GM13976 (cell line): Measurements from ENCODE around the gene PRAMEF17.
"Not testable (repeated sequence)": the region's sequence is repeated elsewhere in the genome, so short reads cannot be mapped to it uniquely, and the experiment has no call there.

Source experiments
- DNase-seq: peaks from one replicate; pipeline ENCODE4 v3.0.0; 2012; ENCODE audit warnings: low spot score
- in situ Hi-C: fragments of 300-500 bp; cut with MboI; formaldehyde crosslinking; loops from one replicate; pipeline ENCODE4 v1.12.0; 2022; ENCODE audit warnings: low sequenced_read_pairs, mixed read lengths, inconsistent platforms; ENCODE audit not compliant: unreplicated experiment
- TF ChIP-seq, protein P1 (sequence below): IDR thresholded peaks from 2 replicates; pipeline ENCODE4 v1.5.1; 2012; ENCODE audit warnings: borderline replicate concordance, mild to moderate bottlenecking; ENCODE audit not compliant: insufficient read depth; ENCODE audit errors: extremely low read depth, missing control alignments, control extremely low read depth

The PRAMEF17 gene

DNA sequence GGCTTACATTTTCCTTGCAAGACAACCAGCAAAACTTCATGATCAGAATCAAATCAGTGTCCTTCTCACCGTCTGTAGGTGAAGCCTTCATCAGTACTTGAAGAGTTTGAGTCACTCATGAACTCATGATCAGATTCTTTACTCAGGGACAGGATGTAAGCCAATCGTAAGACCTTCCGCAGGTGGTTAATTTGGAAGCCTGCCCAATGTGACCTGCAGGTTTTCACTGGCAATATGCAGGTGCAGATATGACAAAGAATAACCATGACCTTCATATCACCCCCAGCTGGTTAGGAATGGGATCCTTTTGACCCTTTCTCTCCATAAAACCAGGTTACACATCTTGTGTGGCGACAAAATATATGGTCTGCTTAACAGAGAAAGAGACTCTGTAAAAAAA lies 18.4 kb downstream of the PRAMEF17 start:
- TF ChIP-seq, protein P1, sequence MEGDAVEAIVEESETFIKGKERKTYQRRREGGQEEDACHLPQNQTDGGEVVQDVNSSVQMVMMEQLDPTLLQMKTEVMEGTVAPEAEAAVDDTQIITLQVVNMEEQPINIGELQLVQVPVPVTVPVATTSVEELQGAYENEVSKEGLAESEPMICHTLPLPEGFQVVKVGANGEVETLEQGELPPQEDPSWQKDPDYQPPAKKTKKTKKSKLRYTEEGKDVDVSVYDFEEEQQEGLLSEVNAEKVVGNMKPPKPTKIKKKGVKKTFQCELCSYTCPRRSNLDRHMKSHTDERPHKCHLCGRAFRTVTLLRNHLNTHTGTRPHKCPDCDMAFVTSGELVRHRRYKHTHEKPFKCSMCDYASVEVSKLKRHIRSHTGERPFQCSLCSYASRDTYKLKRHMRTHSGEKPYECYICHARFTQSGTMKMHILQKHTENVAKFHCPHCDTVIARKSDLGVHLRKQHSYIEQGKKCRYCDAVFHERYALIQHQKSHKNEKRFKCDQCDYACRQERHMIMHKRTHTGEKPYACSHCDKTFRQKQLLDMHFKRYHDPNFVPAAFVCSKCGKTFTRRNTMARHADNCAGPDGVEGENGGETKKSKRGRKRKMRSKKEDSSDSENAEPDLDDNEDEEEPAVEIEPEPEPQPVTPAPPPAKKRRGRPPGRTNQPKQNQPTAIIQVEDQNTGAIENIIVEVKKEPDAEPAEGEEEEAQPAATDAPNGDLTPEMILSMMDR, result no peak
- in situ Hi-C loops, result no loop called here
- no peak for DNase-seq

DNA sequence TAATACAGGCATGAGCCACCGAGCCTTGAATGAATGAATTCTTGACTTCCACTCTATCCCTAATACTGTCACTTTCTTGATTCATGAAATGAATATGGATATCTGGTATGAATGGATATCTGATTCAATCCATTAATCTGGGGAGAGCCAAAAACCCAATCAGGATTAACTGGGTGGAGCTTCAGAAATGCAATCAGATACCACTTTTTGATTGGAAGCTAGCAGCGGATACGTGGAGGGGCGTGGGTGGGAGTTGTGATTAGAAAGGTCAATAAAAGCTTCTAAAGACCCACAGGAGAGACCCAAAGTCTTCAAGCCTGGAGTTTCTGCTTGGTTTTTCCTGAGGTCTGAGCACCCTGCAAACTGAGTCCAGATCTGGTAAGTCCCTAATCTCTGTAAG lies 20.7 kb downstream of the PRAMEF17 start, which contains the start of gene PRAMEF20:
PRAMEF20 (plus strand) TSS at position 301 of the 400 bp plus-strand sequence. CDS start 5,905 bp downstream, outside the sequence.
- DNase-seq, in situ Hi-C loops: not testable (repeated sequence)

DNA sequence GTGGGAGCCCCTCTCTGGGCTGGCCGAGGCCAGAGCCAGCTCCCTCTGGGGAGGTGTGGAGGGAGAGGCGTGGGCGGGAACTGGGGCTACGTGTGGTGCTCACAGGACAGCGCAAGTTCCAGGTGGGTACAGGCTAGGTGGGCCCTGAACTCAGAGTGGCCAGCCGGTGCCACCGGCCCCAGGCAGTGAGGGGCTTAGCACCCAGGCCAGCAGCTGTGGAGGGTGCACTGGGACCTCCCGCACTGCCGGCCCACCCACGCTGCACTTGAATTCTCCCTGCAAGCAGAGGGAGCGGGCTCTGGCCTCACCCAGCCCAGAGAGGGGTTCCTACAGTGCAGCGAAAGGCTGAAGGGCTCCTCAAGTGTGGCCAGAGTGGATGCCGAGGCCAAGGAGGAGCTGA lies 41.1 kb downstream of the PRAMEF17 start:
- in situ Hi-C loops, result no loop called here

DNA sequence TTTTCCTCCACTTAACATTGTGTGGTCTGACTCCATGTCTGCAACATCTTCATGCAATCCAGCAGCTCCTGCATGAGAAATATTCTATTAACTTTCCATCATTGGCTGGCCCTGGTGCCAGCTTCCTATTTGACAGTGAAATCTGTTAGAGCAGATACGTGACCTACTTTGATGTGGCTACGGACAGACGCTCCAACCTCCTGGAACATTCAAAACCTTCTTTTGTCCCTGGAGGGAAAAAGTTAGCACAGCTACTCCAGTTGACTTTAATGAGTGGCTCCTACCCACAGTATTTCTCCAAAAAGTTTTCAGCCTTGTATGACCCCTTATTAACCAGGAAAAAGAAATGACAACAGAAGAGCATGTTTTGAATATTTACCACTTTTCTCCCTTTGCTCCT lies 42.8 kb downstream of the PRAMEF17 start:
- in situ Hi-C loops, result no loop called here
- DNase-seq, result no peak
- TF ChIP-seq, protein P1, result no peak

More for the DNA sequence above, 41.1 kb downstream of the PRAMEF17 start:
- no peak for DNase-seq
- TF ChIP-seq, protein P1, result no peak

DNA sequence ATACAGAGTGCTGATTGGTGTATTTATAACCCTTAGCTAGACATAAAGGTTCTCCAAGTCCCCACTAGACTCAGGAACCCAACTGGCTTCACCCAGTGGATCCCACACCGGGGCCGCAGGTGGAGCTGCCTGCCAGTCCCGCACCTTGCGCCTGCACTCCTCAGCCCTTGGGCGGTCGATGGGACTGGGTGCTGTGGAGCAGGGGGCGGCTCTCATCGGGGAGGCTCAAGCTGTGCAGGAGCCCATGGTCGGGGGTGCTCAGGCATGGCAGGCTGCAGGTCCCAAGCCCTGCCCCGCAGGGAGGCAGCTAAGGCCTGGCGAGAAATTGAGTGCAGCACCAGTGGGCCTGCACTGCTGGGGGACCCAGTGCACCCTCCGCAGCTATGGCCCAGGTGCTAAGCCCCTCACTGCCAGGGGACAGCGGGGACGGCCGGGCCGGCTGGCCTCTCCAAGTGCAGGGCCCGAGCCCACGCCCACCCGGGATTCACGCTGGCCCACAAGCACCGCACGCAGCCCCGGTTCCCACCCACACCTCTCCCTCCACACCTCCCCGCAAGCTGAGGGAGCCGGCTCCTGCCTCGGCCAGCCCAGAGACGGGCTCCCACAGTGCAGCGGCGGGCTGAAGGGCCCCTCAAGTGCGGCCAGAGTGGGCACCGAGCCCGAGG lies 44.4 kb downstream of the PRAMEF17 start:
- in situ Hi-C loops, DNase-seq: not testable (repeated sequence)

DNA sequence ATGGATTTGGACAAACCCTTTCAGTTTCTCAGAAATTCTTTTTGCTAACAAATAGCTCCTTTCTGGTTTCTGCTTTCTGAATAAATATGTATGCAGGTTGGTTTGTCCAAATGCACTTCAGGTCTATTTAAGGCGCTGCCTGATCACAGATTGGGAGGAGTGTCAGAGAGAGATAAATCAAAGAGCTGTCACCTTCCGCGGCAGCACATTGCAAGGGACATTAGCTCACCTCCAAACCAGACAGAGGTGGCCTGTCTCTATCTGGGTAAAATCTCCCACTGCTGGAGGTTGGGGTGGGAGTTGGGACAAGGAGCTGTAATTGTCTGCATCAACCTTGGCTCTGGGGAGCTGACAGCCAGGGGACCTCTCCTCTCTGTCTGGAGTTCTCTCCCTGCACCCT lies 46.0 kb downstream of the PRAMEF17 start:
- in situ Hi-C loops, result no loop called here

DNA sequence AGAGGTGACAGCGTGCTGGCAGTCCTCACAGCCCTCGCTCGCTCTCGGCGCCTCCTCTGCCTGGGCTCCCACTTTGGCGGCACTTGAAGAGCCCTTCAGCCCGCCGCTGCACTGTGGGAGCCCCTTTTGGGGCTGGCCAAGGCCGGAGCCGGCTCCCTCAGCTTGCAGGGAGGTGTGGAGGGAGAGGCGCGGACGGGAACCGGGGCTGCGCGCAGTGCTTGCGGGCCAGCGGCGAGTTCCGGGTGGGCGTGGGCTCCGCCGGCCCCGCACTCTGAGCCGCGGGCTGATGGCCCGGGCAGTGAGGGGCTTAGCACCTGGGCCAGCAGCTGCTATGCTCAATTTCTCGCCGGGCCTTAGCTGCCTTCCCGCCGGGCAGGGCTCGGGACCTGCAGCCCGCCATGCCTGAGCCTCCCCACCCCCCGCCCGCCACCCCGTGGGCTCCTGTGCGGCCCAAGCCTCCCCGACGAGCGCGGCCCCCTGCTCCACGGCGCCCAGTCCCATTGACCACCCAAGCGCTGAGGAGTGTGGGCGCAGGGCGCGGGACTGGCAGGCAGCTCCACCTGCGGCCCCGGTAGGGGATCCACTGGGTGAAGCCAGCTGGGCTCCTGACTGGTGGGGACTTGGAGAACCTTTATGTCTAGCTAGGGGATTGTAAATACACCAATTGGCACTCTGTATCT lies 49.8 kb downstream of the PRAMEF17 start:
- in situ Hi-C loops, DNase-seq: not testable (repeated sequence)

More for the DNA sequence above, 46.0 kb downstream of the PRAMEF17 start:
- TF ChIP-seq, protein P1, result no peak
- DNase-seq, result no peak
